ENCODE measurements around the gene GSTO1. TPM values are rescaled to one million over a fixed set of nuclear protein-coding genes. Genes with fewer than 3 reads are reported as not detected.

The GSTO1 gene
- total and polyA plus RNA-seq, 9 of the 15 experiments (the other 6 are each of a cell fraction or from before 2014, with no cell fraction given): 136 to 592 (median 237) TPM

DNA sequence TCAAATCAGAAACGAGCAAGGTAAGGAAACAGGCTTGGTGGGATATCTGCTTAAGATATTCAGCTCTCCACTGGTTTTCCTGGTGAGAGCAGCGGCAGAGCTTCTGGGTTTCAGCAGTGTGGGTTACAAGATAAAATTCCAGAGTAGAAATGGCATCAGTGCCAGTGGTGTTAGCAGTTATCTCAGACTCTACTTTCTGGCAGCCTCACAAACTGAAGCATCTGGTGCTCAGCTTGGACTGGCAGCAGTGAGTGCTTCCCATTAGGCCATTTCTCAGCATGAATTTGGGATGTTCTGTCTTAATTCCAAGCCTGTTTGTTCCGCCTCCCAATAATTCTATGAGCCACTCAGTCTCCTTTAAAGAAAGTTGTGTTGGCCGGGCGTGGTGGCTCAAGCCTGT is 7.4 kb downstream of the GSTO1 start:
- Histone ChIP-seq H3K4me1 (replicated peaks in 1 of 2; ENCODE audit: control insufficient read depth in 2 of 2, insufficient read depth in 2 of 2, low read length in 2 of 2) (peaks cover 7 to 24% of the 10 kb centered on the region in 2 experiments; a peak in 3 of 5 replicates), H3K9ac (ENCODE audit: insufficient read depth in 1 of 2, low read depth in 2 of 2, low read length in 2 of 2) (no peak overlapping the region), H3K4me2 (ENCODE audit: insufficient read depth, low read length) (no peak overlapping the region), H3K27me3 (ENCODE audit: control insufficient read depth in 2 of 2, insufficient read depth in 2 of 2, low read length in 2 of 2) (no peaks in the 10 kb centered on the region), H3K79me2 (ENCODE audit: control insufficient read depth, insufficient read depth, low read length) (peaks cover 68% of the 10 kb centered on the region), H3K9me3 (replicated peaks; ENCODE audit: control insufficient read depth, insufficient read depth, low read depth, low read length) (no peaks in the 10 kb centered on the region), H3K36me3 (ENCODE audit: control insufficient read depth, insufficient read depth, low read length) (peaks cover 100% of the 10 kb centered on the region), H2AFZ (ENCODE audit: low read depth, low read length) (no peak overlapping the region), H3K4me3 (no peak overlapping the region), H3K27ac (ENCODE audit: extremely low read depth, low read depth, low read length) (no peak overlapping the region; the same call in 2 of the 3 replicates), H4K20me1 (replicated peaks; ENCODE audit: control insufficient read depth, insufficient read depth, low read length) (no peaks in the 10 kb centered on the region), H3K9me1 (ENCODE audit: control insufficient read depth, insufficient read depth, low read length) (no peaks in the 10 kb centered on the region)
- ChIA-PET CTCF (ENCODE audit: low intra/inter-chr PET ratio) (no interaction called here), POLR2A (interaction anchor here (2.1 kb wide), 1 partner anchor 12 kb away, joined by 12 read pairs; no protein-coding TSS in a partner anchor)
- TF ChIP-seq, protein P1, sequence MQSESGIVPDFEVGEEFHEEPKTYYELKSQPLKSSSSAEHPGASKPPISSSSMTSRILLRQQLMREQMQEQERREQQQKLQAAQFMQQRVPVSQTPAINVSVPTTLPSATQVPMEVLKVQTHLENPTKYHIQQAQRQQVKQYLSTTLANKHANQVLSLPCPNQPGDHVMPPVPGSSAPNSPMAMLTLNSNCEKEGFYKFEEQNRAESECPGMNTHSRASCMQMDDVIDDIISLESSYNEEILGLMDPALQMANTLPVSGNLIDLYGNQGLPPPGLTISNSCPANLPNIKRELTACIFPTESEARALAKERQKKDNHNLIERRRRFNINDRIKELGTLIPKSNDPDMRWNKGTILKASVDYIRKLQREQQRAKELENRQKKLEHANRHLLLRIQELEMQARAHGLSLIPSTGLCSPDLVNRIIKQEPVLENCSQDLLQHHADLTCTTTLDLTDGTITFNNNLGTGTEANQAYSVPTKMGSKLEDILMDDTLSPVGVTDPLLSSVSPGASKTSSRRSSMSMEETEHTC (IDR thresholded peaks at IDR 0.05): no peak
- no peak for TF ChIP-seq HNRNPH1 (optimal IDR thresholded peaks at IDR 0.05; ENCODE audit: low read depth, low read length)
- TF ChIP-seq NFXL1 (CRISPR knock-in tag; IDR thresholded peaks at IDR 0.05): no peak
- no peak for TF ChIP-seq TFAM (CRISPR knock-in tag; conservative IDR thresholded peaks at IDR 0.05)
- no peak for FAIRE-seq
- no peak for DNase-seq (ENCODE audit: extremely low read depth in 1 of 4, low spot score in 3 of 4)
- WGBS (ENCODE audit: insufficient coverage, low coverage, missing lambda C conversion rate): 68% methylated on average over 5 of the region's 5 CpGs
- ATAC-seq: no peak
- BruUV-seq (replicated peaks): no TSS peak
- intact Hi-C loops (cut with micrococcal nuclease): no loop called here
- in situ Hi-C loops (cut with MboI): no loop called here

DNA sequence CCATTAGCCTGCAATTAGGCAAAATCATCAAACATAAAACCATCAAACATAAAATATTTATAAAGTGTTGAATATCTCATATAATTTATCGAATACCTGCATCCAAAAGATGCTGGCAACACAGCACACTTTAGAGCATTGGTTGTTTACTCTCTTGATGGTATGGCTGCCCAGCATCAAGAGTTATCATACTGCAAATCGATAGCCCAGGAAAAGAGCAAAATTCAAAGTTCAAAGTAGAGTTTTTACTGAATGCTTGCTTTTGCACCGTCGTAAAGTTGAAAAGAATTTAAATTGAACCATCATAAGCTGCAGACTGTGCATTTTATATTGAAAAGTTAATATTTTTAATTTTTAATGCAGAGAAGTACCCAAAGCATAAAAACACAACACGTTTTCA is 10.1 kb downstream of the GSTO1 start:
- WGBS (ENCODE audit: insufficient coverage, low coverage, missing lambda C conversion rate): 97% methylated on average over 5 of the region's 5 CpGs
- Histone ChIP-seq H3K27ac (ENCODE audit: extremely low read depth, low read depth, low read length) (no peak overlapping the region), H3K9me3 (replicated peaks; ENCODE audit: control insufficient read depth, insufficient read depth, low read depth, low read length) (no peaks in the 10 kb centered on the region; the same call in 1 of the 2 replicates), H2AFZ (ENCODE audit: low read depth, low read length) (no peak overlapping the region), H3K9ac (ENCODE audit: insufficient read depth in 1 of 2, low read depth in 2 of 2, low read length in 2 of 2) (no peak overlapping the region), H3K9me1 (ENCODE audit: control insufficient read depth, insufficient read depth, low read length) (no peaks in the 10 kb centered on the region), H4K20me1 (replicated peaks; ENCODE audit: control insufficient read depth, insufficient read depth, low read length) (no peaks in the 10 kb centered on the region), H3K36me3 (ENCODE audit: control insufficient read depth, insufficient read depth, low read length) (peaks cover 96% of the 10 kb centered on the region), H3K4me1 (replicated peaks in 1 of 2; ENCODE audit: control insufficient read depth in 2 of 2, insufficient read depth in 2 of 2, low read length in 2 of 2) (peaks cover 6 to 7% of the 10 kb centered on the region in 2 experiments; a peak in 3 of 5 replicates), H3K4me3 (no peak overlapping the region), H3K27me3 (ENCODE audit: control insufficient read depth in 2 of 2, insufficient read depth in 2 of 2, low read length in 2 of 2) (no peaks in the 10 kb centered on the region), H3K4me2 (ENCODE audit: insufficient read depth, low read length) (no peak overlapping the region), H3K79me2 (ENCODE audit: control insufficient read depth, insufficient read depth, low read length) (peaks cover 40% of the 10 kb centered on the region)
- POLR2A ChIA-PET: no interaction called here
- FAIRE-seq (no peak), DNase-seq (ENCODE audit: extremely low read depth in 1 of 4, low spot score in 3 of 4) (no peak), ATAC-seq (no peak)
- CTCF ChIA-PET (ENCODE audit: low intra/inter-chr PET ratio): no interaction called here
- intact Hi-C loops (cut with micrococcal nuclease): no loop called here
- no TSS peak for BruUV-seq (replicated peaks)
- in situ Hi-C loops (cut with MboI): no loop called here
- TF ChIP-seq ZNF76 (CRISPR knock-in tag; IDR thresholded peaks at IDR 0.05; ENCODE audit: borderline replicate concordance): no peak
- no peak for TF ChIP-seq PHTF2 (CRISPR knock-in tag; IDR thresholded peaks at IDR 0.05)
- TF ChIP-seq FOSL1 (tag; conservative IDR thresholded peaks at IDR 0.05): no peak
- no peak for TF ChIP-seq KLF6 (CRISPR knock-in tag; IDR thresholded peaks at IDR 0.05; ENCODE audit: borderline replicate concordance)
- TF ChIP-seq CTBP1 (IDR thresholded peaks at IDR 0.05; ENCODE audit: borderline replicate concordance): no peak
- TF ChIP-seq, protein P2, sequence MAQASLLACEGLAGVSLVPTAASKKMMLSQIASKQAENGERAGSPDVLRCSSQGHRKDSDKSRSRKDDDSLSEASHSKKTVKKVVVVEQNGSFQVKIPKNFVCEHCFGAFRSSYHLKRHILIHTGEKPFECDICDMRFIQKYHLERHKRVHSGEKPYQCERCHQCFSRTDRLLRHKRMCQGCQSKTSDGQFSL (CRISPR knock-in tag; IDR thresholded peaks at IDR 0.05): no peak
- TF ChIP-seq, protein P2 (tag; IDR thresholded peaks at IDR 0.05): no peak
- TF ChIP-seq, protein P3, sequence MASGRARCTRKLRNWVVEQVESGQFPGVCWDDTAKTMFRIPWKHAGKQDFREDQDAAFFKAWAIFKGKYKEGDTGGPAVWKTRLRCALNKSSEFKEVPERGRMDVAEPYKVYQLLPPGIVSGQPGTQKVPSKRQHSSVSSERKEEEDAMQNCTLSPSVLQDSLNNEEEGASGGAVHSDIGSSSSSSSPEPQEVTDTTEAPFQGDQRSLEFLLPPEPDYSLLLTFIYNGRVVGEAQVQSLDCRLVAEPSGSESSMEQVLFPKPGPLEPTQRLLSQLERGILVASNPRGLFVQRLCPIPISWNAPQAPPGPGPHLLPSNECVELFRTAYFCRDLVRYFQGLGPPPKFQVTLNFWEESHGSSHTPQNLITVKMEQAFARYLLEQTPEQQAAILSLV (tag; IDR thresholded peaks at IDR 0.05): no peak
- TF ChIP-seq, protein P4, sequence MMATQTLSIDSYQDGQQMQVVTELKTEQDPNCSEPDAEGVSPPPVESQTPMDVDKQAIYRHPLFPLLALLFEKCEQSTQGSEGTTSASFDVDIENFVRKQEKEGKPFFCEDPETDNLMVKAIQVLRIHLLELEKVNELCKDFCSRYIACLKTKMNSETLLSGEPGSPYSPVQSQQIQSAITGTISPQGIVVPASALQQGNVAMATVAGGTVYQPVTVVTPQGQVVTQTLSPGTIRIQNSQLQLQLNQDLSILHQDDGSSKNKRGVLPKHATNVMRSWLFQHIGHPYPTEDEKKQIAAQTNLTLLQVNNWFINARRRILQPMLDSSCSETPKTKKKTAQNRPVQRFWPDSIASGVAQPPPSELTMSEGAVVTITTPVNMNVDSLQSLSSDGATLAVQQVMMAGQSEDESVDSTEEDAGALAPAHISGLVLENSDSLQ (IDR thresholded peaks at IDR 0.05): no peak
